ENCODE data around the gene SBSN.

- no peak for TF ChIP-seq CTCF (IDR thresholded peaks at IDR 0.05; ENCODE audit: insufficient read depth, low read depth, low read length)
- TF ChIP-seq EZH2 (IDR thresholded peaks at IDR 0.05; ENCODE audit: insufficient read depth, low read length), result no peak
These were observed 5.2 kb upstream of the SBSN start, which contains the start of gene GAPDHS for GRCh38 chr19:35533201-35533821.
